GM19240 (cell line): ENCODE results near the gene JAG1.
"Not testable (repeated sequence)": the region's sequence is repeated elsewhere in the genome, so short reads cannot be mapped to it uniquely, and the experiment has no call there.

Experiments
- DNase-seq: peaks from one replicate; pipeline ENCODE4 v3.0.0; 2011; ENCODE audit warnings: low spot score; ENCODE audit not compliant: insufficient read length

The JAG1 gene

GRCh38 chr20:10639077-10639736 is 34.6 kb downstream of the JAG1 start:
- DNase-seq, result no peak

- no peak for DNase-seq
Measured at GRCh38 chr20:10637563-10637962, 36.2 kb downstream of the JAG1 start.

- DNase-seq, result no peak
Measured at GRCh38 chr20:10637031-10637559, 36.7 kb downstream of the JAG1 start.

GRCh38 chr20:10636326-10636818 is 37.4 kb downstream of the JAG1 start:
- no peak for DNase-seq

- DNase-seq, result no peak
Measured at GRCh38 chr20:10635476-10636208, 38.2 kb downstream of the JAG1 start.

- no peak for DNase-seq
Measured at GRCh38 chr20:10634683-10635411, 39.0 kb downstream of the JAG1 start.

GRCh38 chr20:10634211-10634610 is 39.6 kb downstream of the JAG1 start:
- DNase-seq, result no peak

GRCh38 chr20:10633718-10634117 is 40.1 kb downstream of the JAG1 start:
- DNase-seq, result no peak

GRCh38 chr20:10632721-10633509 is 40.9 kb downstream of the JAG1 start:
- DNase-seq, result no peak

GRCh38 chr20:10631126-10631525 is 42.7 kb downstream of the JAG1 start:
- no peak for DNase-seq

GRCh38 chr20:10629946-10630650 is 43.7 kb downstream of the JAG1 start:
- DNase-seq, result no peak

- DNase-seq, result no peak
Measured at GRCh38 chr20:10626896-10627295, 46.9 kb downstream of the JAG1 start.

GRCh38 chr20:10625641-10626040 is 48.2 kb downstream of the JAG1 start:
- no peak for DNase-seq

- no peak for DNase-seq
Measured at GRCh38 chr20:10622657-10623418, 51.0 kb downstream of the JAG1 start.

- DNase-seq, result no peak
Measured at GRCh38 chr20:10621149-10621548, 52.6 kb downstream of the JAG1 start.

- DNase-seq, result no peak
Measured at GRCh38 chr20:10619427-10619826, 54.4 kb downstream of the JAG1 start.

- DNase-seq, result no peak
Measured at GRCh38 chr20:10618611-10619245, 55.1 kb downstream of the JAG1 start.

GRCh38 chr20:10617549-10618133 is 56.2 kb downstream of the JAG1 start:
- DNase-seq, result not testable (repeated sequence)

- no peak for DNase-seq
Measured at GRCh38 chr20:10616212-10616611, 57.6 kb downstream of the JAG1 start.
